Nephron progenitor cell (in vitro differentiated cells): ENCODE data around the gene CLBA1.

Experiments used
- DNase-seq: peaks from one replicate; pipeline ENCODE4 v3.0.0; 2021
- H3K27ac Mint-ChIP-seq: 2 replicates; pipeline ENCODE4 v1.8.0; 2021; ENCODE audit warnings: mild to moderate bottlenecking, moderate library complexity, mixed read lengths
- H3K27me3 Mint-ChIP-seq: 2 replicates; pipeline ENCODE4 v1.8.0; 2021; ENCODE audit warnings: mild to moderate bottlenecking, low read depth, mixed read lengths; ENCODE audit not compliant: poor library complexity
- H3K36me3 Mint-ChIP-seq: 2 replicates; pipeline ENCODE4 v1.8.0; 2021; ENCODE audit warnings: low read depth, mixed read lengths
- H3K4me1 Mint-ChIP-seq: 2 replicates; pipeline ENCODE4 v1.8.0; 2021; ENCODE audit warnings: mixed read lengths
- H3K4me3 Mint-ChIP-seq: 2 replicates; pipeline ENCODE4 v1.8.0; 2021; ENCODE audit warnings: mild to moderate bottlenecking, moderate library complexity, mixed read lengths
- H3K9me3 Mint-ChIP-seq: 2 replicates; pipeline ENCODE4 v1.8.0; 2021; ENCODE audit warnings: mild to moderate bottlenecking, moderate library complexity, mixed read lengths
- TF ChIP-seq, protein P1 (sequence below): fragments of 200-600 bp; sonication (generic); IDR thresholded peaks from 2 replicates; pipeline ENCODE4 v1.5.0; 2021; ENCODE audit warnings: antibody characterized with exemption

CLBA1 gene

DNA sequence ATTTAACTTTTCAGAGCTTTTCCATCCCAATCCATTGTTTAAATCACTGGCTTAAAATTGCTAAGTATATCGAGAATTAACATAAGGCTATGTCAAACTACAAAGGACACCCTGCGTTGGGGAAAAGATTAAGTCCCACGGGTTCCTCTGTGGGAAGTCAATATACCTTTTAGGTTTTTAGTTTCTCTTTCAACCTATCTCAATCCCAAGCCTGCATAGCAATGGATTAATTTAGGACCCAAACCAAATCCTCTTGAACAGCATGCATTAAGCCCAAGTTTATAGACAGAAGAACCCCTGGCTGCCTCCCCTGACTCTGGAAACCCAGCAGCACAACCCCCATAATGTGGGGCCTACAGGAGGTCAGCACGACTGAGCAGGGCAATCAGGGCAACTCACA, 29.0 kb downstream of the CLBA1 start:
- Mint-ChIP-seq H3K4me1 (peaks cover 66% of the 10 kb centered on the region), H3K4me3 (no peak overlapping the region), H3K36me3 (peaks cover 28% of the 10 kb centered on the region), H3K9me3 (no peaks in the 10 kb centered on the region), H3K27ac (peak overlapping the region; percentile 66), H3K27me3 (no peaks in the 10 kb centered on the region)
- no peak for DNase-seq
- TF ChIP-seq, protein P1, sequence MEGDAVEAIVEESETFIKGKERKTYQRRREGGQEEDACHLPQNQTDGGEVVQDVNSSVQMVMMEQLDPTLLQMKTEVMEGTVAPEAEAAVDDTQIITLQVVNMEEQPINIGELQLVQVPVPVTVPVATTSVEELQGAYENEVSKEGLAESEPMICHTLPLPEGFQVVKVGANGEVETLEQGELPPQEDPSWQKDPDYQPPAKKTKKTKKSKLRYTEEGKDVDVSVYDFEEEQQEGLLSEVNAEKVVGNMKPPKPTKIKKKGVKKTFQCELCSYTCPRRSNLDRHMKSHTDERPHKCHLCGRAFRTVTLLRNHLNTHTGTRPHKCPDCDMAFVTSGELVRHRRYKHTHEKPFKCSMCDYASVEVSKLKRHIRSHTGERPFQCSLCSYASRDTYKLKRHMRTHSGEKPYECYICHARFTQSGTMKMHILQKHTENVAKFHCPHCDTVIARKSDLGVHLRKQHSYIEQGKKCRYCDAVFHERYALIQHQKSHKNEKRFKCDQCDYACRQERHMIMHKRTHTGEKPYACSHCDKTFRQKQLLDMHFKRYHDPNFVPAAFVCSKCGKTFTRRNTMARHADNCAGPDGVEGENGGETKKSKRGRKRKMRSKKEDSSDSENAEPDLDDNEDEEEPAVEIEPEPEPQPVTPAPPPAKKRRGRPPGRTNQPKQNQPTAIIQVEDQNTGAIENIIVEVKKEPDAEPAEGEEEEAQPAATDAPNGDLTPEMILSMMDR, result no peak

- Mint-ChIP-seq H3K27ac (peak overlapping the region; percentile 7), H3K36me3 (peaks cover 22% of the 10 kb centered on the region), H3K4me1 (peaks cover 70% of the 10 kb centered on the region), H3K27me3 (no peaks in the 10 kb centered on the region), H3K4me3 (no peak overlapping the region), H3K9me3 (no peaks in the 10 kb centered on the region)
- TF ChIP-seq, protein P1, result no peak
- DNase-seq, result no peak
Measured at GRCh38 chr14:105015242-105015641, 29.7 kb downstream of the CLBA1 start.

DNA sequence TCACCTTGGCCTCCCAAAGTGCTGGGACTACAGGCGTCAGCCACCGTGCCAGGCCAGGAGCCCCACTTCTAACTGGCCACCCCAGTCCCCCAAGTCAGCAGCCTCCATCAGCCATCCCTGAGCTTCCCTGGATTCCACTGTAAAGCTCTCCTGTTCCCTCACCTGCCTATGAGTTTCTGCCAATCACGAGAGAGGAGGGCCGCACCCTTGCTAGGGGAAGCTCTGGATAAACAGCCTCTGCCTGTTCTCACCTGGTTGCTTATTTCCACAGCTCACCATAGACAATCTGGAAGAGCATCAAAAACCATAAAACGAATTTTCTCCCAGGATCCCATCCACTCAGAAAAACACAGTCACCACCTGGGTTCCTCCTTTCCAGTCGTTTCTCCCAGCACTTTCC, 30.3 kb downstream of the CLBA1 start:
- TF ChIP-seq, protein P1, result no peak
- Mint-ChIP-seq H3K4me3 (no peak overlapping the region), H3K27ac (no peak overlapping the region), H3K36me3 (peaks cover 15% of the 10 kb centered on the region), H3K9me3 (no peaks in the 10 kb centered on the region), H3K27me3 (no peaks in the 10 kb centered on the region), H3K4me1 (peaks cover 70% of the 10 kb centered on the region)
- no peak for DNase-seq

DNA sequence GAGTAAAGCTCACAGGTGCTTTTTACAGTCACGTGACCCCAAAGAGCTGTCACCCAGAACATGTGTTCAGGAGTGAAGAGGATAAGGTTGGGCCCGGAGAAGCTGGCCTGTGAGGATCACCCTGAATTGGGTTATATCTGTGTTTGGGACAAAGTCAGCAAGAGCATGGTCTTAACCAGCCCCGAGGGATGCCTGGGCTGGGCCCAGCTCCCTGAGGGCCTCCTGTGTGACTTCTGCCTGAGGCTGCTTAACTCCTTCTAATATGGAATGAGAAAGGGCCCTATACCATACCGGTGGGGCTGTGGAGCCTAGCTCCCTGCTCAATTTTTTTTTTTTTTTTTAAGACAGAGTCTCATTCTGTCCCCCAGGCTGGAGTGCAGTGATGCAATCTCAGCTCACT, 32.8 kb downstream of the CLBA1 start:
- Mint-ChIP-seq H3K4me3 (peak overlapping the region; percentile 92), H3K27ac (no peak overlapping the region), H3K9me3 (no peaks in the 10 kb centered on the region), H3K27me3 (no peaks in the 10 kb centered on the region), H3K36me3 (peaks cover 15% of the 10 kb centered on the region), H3K4me1 (peaks cover 77% of the 10 kb centered on the region)
- no peak for DNase-seq
- TF ChIP-seq, protein P1, result no peak

- Mint-ChIP-seq H3K4me1 (peaks cover 62% of the 10 kb centered on the region), H3K27me3 (peaks cover 4% of the 10 kb centered on the region), H3K4me3 (peak overlapping the region; percentile 92), H3K9me3 (no peaks in the 10 kb centered on the region), H3K27ac (peak overlapping the region; percentile 91), H3K36me3 (peaks cover 15% of the 10 kb centered on the region)
- TF ChIP-seq, protein P1, result no peak
- peak; percentile 70 for DNase-seq
Measured at GRCh38 chr14:105019861-105020814, 34.5 kb downstream of the CLBA1 start.
